Spinal cord (tissue), 4 donors: ENCODE data around the gene TMEM170A. TPM values are rescaled to one million over a fixed set of nuclear protein-coding genes. Genes with fewer than 3 reads are reported as not detected.

Experiments used
- polyA plus RNA-seq, 2 donors: library from polyadenylated mRNA; unstranded; fragments of 120-200 nt; gene quantifications; one replicate each; pipeline ENCODE4 v1.2.1, GENCODE V29; 2013; ENCODE audit not compliant: insufficient read length in 2 of 2
- small RNA-seq: library from RNA; depleted of rRNA; stranded (forward); fragments of <200 nt; gene quantifications from one replicate; pipeline ENCODE3, GENCODE V24; 2014; ENCODE audit warnings: low replicate concordance
- total RNA-seq, 2 donors: library from RNA; depleted of rRNA in 1 of 2; stranded (reverse); fragments of 120-200 nt in 1 of 2; fragments of >200 nt in 1 of 2; gene quantifications; one replicate each; pipeline versions ENCODE4 v1.2.3 to v1.2.4, GENCODE V29; 2013 to 2014

Gene TMEM170A
- total and polyA plus RNA-seq, 4 donors: 35.4 to 60.6 (median 37.6) TPM

Small RNA genes within 50 kb of the gene (small RNA-seq; reads per million reads assigned to genes)
- gene RF00598: not detected

Other genes with a start within 250 kb of the TMEM170A start
- not detected for gene CTRB1, start 245.7 kb downstream of the TMEM170A start, total RNA-seq
- under 1 TPM in 1 of 2 donors, not detected in 1; 0.24 TPM for gene CTRB1, start 245.7 kb downstream of the TMEM170A start, polyA plus RNA-seq
- gene BCAR1, start 213.1 kb downstream of the TMEM170A start, total RNA-seq: 10 to 100 TPM; 25.1 to 36.3 TPM
- gene BCAR1, start 213.1 kb downstream of the TMEM170A start, polyA plus RNA-seq: 10 to 100 TPM; 81.7 to 98.0 TPM
- 100 to 1,000 TPM in 1 of 2 donors, 10 to 100 TPM in 1; 55.4 to 129 TPM for gene CFDP1, start 31.2 kb downstream of the TMEM170A start, total RNA-seq
- 100 to 1,000 TPM; 135 to 164 TPM for gene CFDP1, start 31.2 kb downstream of the TMEM170A start, polyA plus RNA-seq
- 1 to 10 TPM; 5.4 to 7.9 TPM for gene CHST6, start 30.8 kb upstream of the TMEM170A start, total RNA-seq
- gene CHST6, start 30.8 kb upstream of the TMEM170A start, polyA plus RNA-seq: 10 to 100 TPM; 11.4 to 12.3 TPM
- under 1 TPM; 0.33 to 0.89 TPM for gene CHST5, start 71.4 kb upstream of the TMEM170A start, total RNA-seq
- 1 to 10 TPM; 3.4 to 4.9 TPM for gene CHST5, start 71.4 kb upstream of the TMEM170A start, polyA plus RNA-seq
- gene TMEM231, start 91.6 kb upstream of the TMEM170A start, total RNA-seq: 10 to 100 TPM; 25.1 to 35.2 TPM
- 10 to 100 TPM; 46.3 to 55.9 TPM for gene TMEM231, start 91.6 kb upstream of the TMEM170A start, polyA plus RNA-seq
- gene GABARAPL2, start 101.7 kb upstream of the TMEM170A start, total RNA-seq: 100 to 1,000 TPM; 208 to 262 TPM
- gene GABARAPL2, start 101.7 kb upstream of the TMEM170A start, polyA plus RNA-seq: 100 to 1,000 TPM; 352 to 407 TPM
- 10 to 100 TPM; 41.0 to 54.8 TPM for gene ADAT1, start 158.6 kb upstream of the TMEM170A start, total RNA-seq
- 10 to 100 TPM; 40.7 to 45.4 TPM for gene ADAT1, start 158.6 kb upstream of the TMEM170A start, polyA plus RNA-seq
- 100 to 1,000 TPM in 1 of 2 donors, 10 to 100 TPM in 1; 82.8 to 112 TPM for gene KARS1, start 183.0 kb upstream of the TMEM170A start, total RNA-seq
- gene KARS1, start 183.0 kb upstream of the TMEM170A start, polyA plus RNA-seq: 100 to 1,000 TPM in 1 of 2 donors, 10 to 100 TPM in 1; 98.8 to 107 TPM
- gene TERF2IP, start 183.1 kb upstream of the TMEM170A start, total RNA-seq: 100 to 1,000 TPM; 115 to 116 TPM
- 100 to 1,000 TPM; 228 to 259 TPM for gene TERF2IP, start 183.1 kb upstream of the TMEM170A start, polyA plus RNA-seq
- gene CPHXL2, start 212.3 kb upstream of the TMEM170A start, total RNA-seq: not detected
- under 1 TPM; 0.21 to 0.47 TPM for gene CPHXL2, start 212.3 kb upstream of the TMEM170A start, polyA plus RNA-seq
- not detected for gene DUXB, start 236.8 kb upstream of the TMEM170A start, total RNA-seq
- under 1 TPM in 1 of 2 donors, not detected in 1; 0.20 TPM for gene DUXB, start 236.8 kb upstream of the TMEM170A start, polyA plus RNA-seq